ENCODE measurements around the gene STXBP2.

DNA sequence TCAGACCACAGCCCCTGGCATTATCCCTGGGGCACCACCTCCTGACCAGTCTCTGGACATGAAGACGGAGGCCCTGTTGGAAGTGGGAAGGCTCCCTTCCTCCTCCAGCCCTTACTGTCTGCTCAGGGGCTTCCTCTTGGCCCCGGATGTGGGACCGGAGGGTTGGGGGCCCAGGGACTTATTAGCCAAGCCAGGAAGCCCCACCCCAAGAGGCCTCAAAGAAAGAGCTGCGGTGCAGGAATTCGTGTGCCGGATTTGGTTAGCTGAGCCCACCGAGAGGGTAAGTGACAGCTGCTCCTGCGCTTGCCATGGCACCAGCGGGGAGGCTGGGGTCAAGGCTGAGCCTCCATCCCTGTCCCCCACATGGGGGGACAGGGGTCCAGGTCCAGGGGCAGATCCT lies 31.9 kb downstream of the STXBP2 start, which contains the start of gene RETN:
- TF ChIP-seq GATA2 (IDR thresholded peaks at IDR 0.05; ENCODE audit: low read depth, low read length) (no peak), GATA3 (IDR thresholded peaks at IDR 0.05; ENCODE audit: low read depth, low read length) (no peak)

Data from SH-SY5Y (cell line).